H1 (cell line): ENCODE measurements around the gene EIF4A3. TPM values are rescaled to one million over a fixed set of nuclear protein-coding genes. Genes with fewer than 3 reads are reported as not detected.

Source experiments
- HDAC2 ChIP-seq, 2 experiments: fragments of 300-600 bp in 1 of 2; sonication (generic) in 1 of 2; IDR thresholded peaks; 2 replicates each; pipeline ENCODE4 v1.6.1; 2011 to 2012; ENCODE audit warnings: low read depth in 2 of 2, low read length in 2 of 2, mild to moderate bottlenecking in 2 of 2, moderate library complexity in 2 of 2, borderline replicate concordance in 1 of 2, inconsistent platforms in 1 of 2
- RFX5 ChIP-seq: IDR thresholded peaks from 2 replicates; pipeline ENCODE4 v1.6.1; 2011; ENCODE audit warnings: low read depth, low read length, improper control_type of control experiment, borderline replicate concordance
- RXRA ChIP-seq: IDR thresholded peaks from 2 replicates; pipeline ENCODE4 v1.6.1; 2011; ENCODE audit warnings: low read depth, mild to moderate bottlenecking, low read length, moderate library complexity; ENCODE audit not compliant: insufficient read depth
- polyA plus RNA-seq, 7 experiments: library from polyadenylated mRNA; depleted of rRNA in 3 of 7; stranded (reverse) in 5 of 7; unstranded in 2 of 7; fragments of >200 nt in 5 of 7; fragments of 200-250 nt in 2 of 7; gene quantifications; 1 replicate in 5 of 7; 2 replicates in 1 of 7; 4 replicates in 1 of 7; pipeline versions ENCODE4 v1.2.1 to v1.2.3, GENCODE V29; 2011 to 2013; ENCODE audit warnings: missing spikeins in 2 of 7, mixed read lengths in 2 of 7
- total RNA-seq: library from RNA; stranded (reverse); fragmentation: NEBNext Ultra II Directional; extraction: Animal tissue kit (Norgen Biotek cat#: 25700); gene quantifications from 2 replicates; pipeline ENCODE4 v1.2.1, GENCODE V29; 2021

The EIF4A3 gene
- total and polyA plus RNA-seq, 2 of the 8 experiments (the other 6 are each of a cell fraction or from before 2014, with no cell fraction given) = 142 to 146 TPM

DNA sequence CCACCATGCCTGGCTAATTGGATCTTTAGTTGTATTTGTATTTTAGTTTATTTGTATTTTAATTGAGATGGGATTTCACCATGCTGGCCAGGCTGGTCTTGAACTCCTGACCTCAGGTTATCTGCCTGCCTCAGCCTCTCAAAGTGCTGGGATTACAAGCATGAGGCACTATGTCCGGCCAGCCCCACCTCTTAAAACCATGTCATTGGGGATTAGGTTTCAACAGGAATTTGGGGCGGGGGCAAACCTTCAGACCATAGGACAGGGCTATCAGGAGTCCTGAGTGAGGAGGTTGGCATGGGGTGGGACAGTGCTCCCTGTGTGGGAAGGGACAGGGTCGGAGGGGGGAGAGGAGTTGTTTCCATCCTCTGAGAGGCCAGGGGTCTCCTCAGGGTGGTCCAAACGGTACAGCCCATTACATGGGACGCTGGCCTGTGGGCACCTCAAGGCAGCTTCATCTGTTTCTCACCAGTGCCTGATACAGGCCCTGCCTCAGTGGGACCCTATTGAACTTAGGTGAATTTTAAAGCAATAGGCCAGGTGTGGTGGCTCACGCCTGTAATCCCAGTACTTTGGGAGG is 23.9 kb downstream of the EIF4A3 start (continued):
- no peak for TF ChIP-seq RXRA
- no peak for TF ChIP-seq HDAC2 (IDR thresholded peaks at IDR 0.05; ENCODE audit: borderline replicate concordance in 1 of 2, low read depth in 2 of 2, low read length in 2 of 2)
- no peak for TF ChIP-seq RFX5
